HG03558 (cell line): Measurements from ENCODE around the gene FBXO8.
A peak's percentile ranks its signal among the peaks of the same experiment; 100 is the strongest.
"Not testable (repeated sequence)": the region's sequence is repeated elsewhere in the genome, so short reads cannot be mapped to it uniquely, and the experiment has no call there.

Experiments used
- ATAC-seq: cut with Tn5 transposase; IDR thresholded peaks from one replicate; pipeline ENCODE4 v1.9.1; 2021; ENCODE audit warnings: moderate number of reproducible peaks; ENCODE audit not compliant: unreplicated experiment; ENCODE audit errors: extremely low read depth

Gene FBXO8

GRCh38 chr4:174283507-174284471, at the start of gene FBXO8, which contains the start of gene CEP44:
FBXO8 (minus strand) TSS chr4:174283667; CDS start chr4:174263092, 20,575 bp downstream.
CEP44 (plus strand) TSS chr4:174283911; CDS start chr4:174299122, 15,211 bp downstream.
- peak; percentile 24 for ATAC-seq

- ATAC-seq: no peak
Measured at GRCh38 chr4:174332741-174333493, 49.5 kb upstream of the FBXO8 start.

DNA sequence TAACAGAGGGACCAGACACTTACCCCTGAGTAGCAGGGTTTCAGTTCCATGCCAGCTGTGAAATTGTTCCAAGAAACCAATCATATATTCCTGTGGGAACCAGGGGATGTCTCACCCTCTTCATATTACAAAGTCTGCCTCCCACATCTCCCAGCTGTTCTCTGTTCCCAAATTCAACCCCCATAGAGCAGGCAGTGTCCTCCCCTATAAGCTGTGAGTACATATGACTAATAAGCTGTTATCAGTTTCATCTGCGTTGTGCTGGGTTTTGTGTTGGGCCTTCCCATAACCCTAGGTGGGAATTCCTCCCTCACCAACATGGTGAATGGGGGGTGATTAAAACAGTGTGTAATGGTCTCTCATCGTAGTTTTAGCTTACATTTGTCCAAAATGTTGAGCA, 41.3 kb upstream of the FBXO8 start:
- no peak for ATAC-seq

DNA sequence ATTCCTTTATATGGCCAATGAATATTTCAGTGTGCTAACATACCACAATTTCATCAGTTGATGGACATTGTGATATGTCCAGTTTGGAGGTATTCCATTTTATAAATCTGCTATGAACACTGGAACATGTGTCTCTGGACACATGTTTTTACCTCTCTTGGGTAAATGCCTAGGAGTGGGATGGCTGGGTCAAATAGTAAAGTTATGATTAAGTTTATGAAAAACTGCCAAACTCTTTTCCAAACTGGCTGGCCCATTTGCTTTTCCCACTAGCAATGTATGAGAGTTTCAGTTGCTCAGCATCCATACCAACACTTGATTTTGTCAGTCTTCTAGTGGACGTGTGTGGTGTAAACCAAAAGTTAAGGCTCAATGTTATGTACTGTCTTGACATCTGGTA, 40.8 kb upstream of the FBXO8 start:
- ATAC-seq: no peak

DNA sequence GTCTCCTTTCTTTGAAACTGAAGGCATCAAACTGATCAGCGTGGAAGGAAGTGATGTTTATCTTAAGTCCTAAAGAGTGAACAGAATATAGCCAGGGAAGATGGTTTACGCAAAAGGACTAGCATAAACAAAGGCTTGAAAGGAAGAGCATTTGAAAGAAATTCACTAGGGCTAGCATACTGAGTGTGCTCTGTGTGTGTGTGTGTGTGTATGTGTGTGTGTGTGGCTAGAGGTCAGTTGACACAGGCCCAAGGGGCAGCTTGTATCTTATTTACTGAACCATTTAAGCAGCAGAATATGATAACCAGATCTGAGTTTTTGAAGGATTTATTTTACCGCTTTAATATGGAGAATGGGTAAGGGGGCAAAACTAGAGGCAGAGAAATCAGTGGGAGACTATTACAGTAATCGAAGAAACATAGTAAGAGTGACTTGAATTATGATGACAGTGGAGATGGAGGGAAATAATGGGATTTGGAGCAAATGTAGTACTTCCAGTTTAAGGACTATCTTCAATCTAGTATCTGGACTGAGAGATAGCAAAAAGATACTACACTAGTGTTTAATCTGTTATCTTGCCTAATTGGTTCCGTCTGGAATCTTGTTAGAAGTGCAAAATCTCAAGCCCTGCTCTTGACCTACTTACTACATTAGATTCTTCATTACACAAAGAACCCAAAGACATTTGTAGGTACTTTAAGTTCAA, 37.2 kb upstream of the FBXO8 start:
- no peak for ATAC-seq

- no peak for ATAC-seq
Measured at GRCh38 chr4:174318829-174319764, 35.6 kb upstream of the FBXO8 start.

GRCh38 chr4:174317531-174317930, 34.1 kb upstream of the FBXO8 start:
- ATAC-seq: no peak

DNA sequence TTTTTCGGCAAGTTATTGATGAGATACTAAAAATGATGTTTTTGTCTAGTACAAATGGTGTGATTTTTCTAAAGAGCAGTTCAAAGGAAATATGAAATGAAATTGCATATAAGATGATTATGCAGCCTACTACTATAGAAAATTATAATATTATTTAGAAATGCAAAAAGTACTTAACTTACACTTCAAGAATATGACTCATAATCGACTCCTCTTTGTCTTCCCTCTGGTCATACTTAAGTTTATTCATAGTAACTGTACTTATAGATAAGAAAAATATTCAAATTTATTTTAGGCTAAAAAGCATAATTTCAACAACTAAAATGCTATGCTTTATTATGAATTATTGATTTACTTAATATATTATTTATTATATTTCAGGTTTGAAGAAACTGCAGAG, 33.5 kb upstream of the FBXO8 start:
- no peak for ATAC-seq

- no peak for ATAC-seq
Measured at GRCh38 chr4:174316546-174316945, 33.1 kb upstream of the FBXO8 start.

GRCh38 chr4:174314770-174315169, 31.3 kb upstream of the FBXO8 start:
- ATAC-seq: no peak

- ATAC-seq: no peak
Measured at GRCh38 chr4:174314274-174314673, 30.8 kb upstream of the FBXO8 start.

DNA sequence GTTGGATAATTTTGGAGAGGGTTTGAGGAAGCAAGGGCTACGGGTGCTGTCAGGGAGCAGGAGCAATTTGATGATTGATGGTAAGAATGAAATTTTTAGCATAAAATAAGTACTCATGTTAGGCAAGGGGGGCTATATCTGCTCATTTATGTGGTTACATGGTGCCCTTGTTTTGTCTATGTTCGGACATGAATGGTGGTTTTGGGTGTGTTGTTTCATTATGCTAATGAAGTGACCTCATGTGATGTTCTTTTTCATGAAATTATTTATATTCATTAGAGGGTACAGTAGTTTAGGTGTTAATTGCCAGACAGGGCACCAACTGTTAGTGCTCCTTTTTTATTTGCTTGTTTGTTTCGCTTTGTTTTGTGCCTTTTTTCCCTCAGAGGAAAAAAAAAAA, 29.5 kb upstream of the FBXO8 start:
- no peak for ATAC-seq

DNA sequence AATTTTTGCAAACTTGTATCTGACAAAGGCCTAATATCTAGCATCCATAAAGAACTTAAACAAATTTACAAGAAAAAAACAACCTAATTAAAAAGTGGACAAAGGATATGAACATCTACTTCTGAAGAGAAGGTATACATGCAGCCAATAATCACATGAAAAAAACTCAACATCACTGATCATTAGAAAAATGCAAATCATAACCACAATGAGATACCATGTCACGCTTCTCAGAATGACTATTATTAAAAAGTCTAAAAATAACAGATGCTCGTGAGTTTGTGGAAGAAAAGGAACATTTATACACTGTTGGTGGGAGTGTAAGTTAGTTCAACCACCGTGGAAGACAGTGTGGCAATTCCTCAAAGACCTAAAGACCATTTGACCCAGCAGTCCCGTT, 24.2 kb upstream of the FBXO8 start:
- no peak for ATAC-seq

DNA sequence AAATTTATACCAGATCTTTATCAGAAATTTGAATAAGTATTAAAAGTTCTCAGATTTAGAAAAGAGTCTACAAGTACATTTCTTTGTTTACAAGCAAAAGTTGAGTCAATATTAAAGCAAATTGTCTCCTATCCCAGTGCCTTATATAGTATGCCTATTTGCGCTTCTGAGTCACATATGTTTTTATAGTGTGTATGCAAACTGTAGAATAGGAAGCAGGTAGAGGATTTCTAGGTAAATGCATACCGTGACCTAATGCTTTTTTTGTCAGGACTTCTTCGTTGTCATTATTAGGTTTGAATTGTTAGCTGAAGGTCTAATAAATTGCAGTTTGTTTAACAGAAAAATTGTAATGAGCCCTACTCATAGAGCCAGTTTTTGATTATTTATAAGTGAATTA, 22.5 kb upstream of the FBXO8 start:
- no peak for ATAC-seq

DNA sequence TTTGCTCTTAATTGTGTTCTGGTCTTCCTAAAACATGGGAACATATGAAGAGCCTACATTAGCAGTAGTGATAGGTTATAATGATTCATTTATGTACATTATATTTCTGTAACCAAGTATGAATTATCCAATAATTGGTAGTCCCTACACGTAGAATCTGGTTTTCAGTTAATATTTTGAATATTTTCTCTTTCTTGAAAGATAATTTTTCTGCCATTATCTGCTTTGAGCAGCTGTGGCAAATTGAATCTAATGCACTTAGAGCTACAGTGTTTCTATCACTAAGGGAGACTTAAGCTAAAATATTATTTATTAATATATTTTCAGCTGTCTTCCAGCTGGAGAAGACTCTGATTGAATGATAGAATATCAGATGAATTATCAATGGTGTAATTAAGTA, 21.2 kb upstream of the FBXO8 start:
- ATAC-seq: no peak

DNA sequence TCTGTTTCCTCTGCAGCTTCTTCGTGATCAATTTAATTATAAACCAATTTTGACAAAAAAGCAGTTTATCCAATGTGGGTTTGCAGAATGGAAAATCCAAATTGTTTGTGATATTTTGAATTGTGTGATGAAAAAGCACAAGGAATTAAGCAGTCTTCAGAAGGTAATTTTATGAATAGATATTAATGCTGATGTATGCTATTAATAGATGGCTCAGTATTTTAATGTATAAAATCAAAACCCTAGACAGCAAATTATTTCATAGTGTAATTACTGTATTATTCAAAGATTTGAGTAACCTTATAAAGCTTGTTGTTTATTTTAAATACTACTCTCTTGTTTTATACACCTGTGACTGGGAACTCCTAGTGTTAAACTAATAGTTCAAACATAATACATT, 20.2 kb upstream of the FBXO8 start:
- no peak for ATAC-seq

GRCh38 chr4:174295142-174295541, 11.7 kb upstream of the FBXO8 start:
- ATAC-seq: not testable (repeated sequence)

DNA sequence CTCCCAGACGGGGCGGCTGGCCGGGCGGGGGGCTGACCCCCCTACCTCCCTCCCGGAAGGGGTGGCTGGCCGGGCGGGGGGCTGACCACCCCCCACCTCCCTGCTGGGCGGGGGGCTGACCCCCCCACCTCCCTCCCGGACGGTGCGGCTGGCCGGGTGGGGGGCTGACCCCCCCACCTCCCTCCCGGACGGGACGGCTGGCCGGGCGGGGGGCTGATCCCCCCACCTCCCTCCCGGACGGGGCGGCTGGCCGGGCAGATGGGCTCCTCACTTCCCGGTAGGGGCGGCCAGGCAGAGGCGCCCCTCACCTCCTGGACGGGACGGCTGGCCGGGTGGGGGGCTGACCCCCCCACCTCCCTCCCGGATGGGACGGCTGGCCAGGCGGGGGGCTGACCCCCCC, 11.2 kb upstream of the FBXO8 start:
- not testable (repeated sequence) for ATAC-seq

DNA sequence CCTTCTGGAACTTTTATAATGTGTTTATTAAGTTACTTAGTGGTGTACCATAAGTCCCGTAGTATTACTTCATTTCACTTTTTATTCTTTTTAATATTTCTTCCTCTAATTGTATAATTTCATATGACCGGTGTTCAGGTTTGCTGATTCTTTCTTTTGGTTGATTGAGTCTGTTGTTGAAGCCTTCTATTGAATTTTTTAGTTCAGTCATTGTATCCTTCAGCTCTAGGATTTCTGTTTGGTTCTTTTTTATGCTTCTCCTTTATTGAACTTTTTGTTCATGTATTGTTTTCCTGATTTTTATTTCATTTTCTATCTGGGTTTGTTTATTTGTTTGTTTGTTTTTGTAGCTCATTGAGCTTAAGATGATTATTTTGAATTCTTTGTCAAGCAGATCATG, 9.0 kb upstream of the FBXO8 start:
- ATAC-seq: no peak

GRCh38 chr4:174286870-174287269, 3.4 kb upstream of the FBXO8 start:
- ATAC-seq: no peak
